K562 (cell line): ENCODE measurements around the gene COX7A2. TPM values are rescaled to one million over a fixed set of nuclear protein-coding genes. Genes with fewer than 3 reads are reported as not detected.

Experiments used
- ATAC-seq: fragments of 200-7000 bp; cut with Tn5 transposase; 3 replicates; pipeline ENCODE4 v1.9.1; 2020; ENCODE audit warnings: moderate library complexity
- BruUV-seq: library from RNA; stranded (reverse); fragments of 400-500 nt; replicated peaks from 2 replicates; lab custom pipeline; 2021; lab: Mats Ljungman, UMichigan
- CTCF ChIA-PET: fragments of 300-600 bp; formaldehyde crosslinking; extraction: SDS; loops from one replicate; lab custom pipeline; 2021; ENCODE audit warnings: low intra/inter-chr PET ratio; lab: Yijun Ruan, JAX
- POLR2A ChIA-PET: fragments of 300-600, 350-650 bp; sonication (Branson Sonifier 250); formaldehyde crosslinking; extraction: SDS; loops from one replicate; lab custom pipeline; 2021; ENCODE audit warnings: antibody characterized with exemption, inconsistent platforms; lab: Yijun Ruan, JAX
- DNase-seq, 4 experiments: peaks; one replicate each; pipeline versions ENCODE4 v3.0.0 to v3.0.0-alpha.2; 2011 to 2018; ENCODE audit warnings: low spot score in 3 of 4, mixed read lengths in 3 of 4; ENCODE audit errors: extremely low read depth in 1 of 4
- FAIRE-seq: peaks from 2 replicates; lab custom pipeline; 2011; peaks lifted over from hg19 to GRCh38; lab: Jason Lieb, UNC
- H2AFZ ChIP-seq: 2 replicates; pipeline ENCODE4 v1.6.0; 2011; ENCODE audit warnings: low read depth, low read length, control low read depth, inconsistent platforms
- H3K27ac ChIP-seq: fragments of 200-600 bp; 3 replicates; pipeline ENCODE4 v1.8.0; 2011; ENCODE audit warnings: low read depth, mild to moderate bottlenecking, control low read depth, inconsistent platforms, low read length, moderate library complexity, mixed read lengths; ENCODE audit errors: extremely low read depth
- H3K27me3 ChIP-seq, 2 experiments: fragments of 300-600 bp in 1 of 2; 2 replicates in 1 of 2; 3 replicates in 1 of 2; pipeline versions ENCODE4 v1.6.0 to v1.8.0; 2011; ENCODE audit warnings: inconsistent platforms in 2 of 2, low read length in 2 of 2, mild to moderate bottlenecking in 1 of 2, mixed read lengths in 1 of 2, moderate library complexity in 1 of 2; ENCODE audit not compliant: control insufficient read depth in 2 of 2, insufficient read depth in 2 of 2
- H3K36me3 ChIP-seq: fragments of 300-600 bp; 3 replicates; pipeline ENCODE4 v1.8.0; 2011; ENCODE audit warnings: mild to moderate bottlenecking, low read length, inconsistent platforms; ENCODE audit not compliant: control insufficient read depth, insufficient read depth
- H3K4me1 ChIP-seq, 2 experiments: fragments of 200-600 bp in 1 of 2; replicated peaks in 1 of 2; 2 replicates in 1 of 2; 3 replicates in 1 of 2; pipeline versions ENCODE4 v1.5.1 to v1.8.0; 2011; ENCODE audit warnings: inconsistent platforms in 2 of 2, low read length in 2 of 2, mild to moderate bottlenecking in 1 of 2, mixed read lengths in 1 of 2, moderate library complexity in 1 of 2; ENCODE audit not compliant: control insufficient read depth in 2 of 2, insufficient read depth in 2 of 2
- H3K4me2 ChIP-seq: 2 replicates; pipeline ENCODE4 v1.6.1; 2011; ENCODE audit warnings: low read length, control low read depth, inconsistent platforms, mixed read lengths; ENCODE audit not compliant: insufficient read depth
- H3K4me3 ChIP-seq: fragments of 200-600 bp; sonication (generic), shearing (Covaris generic); 2 replicates; pipeline ENCODE4 v1.5.1; 2016; ENCODE audit warnings: control low read depth, inconsistent platforms
- H3K79me2 ChIP-seq: fragments of 200-600 bp; 3 replicates; pipeline ENCODE4 v1.8.0; 2011; ENCODE audit warnings: low read length, inconsistent platforms; ENCODE audit not compliant: control insufficient read depth, insufficient read depth
- H3K9ac ChIP-seq, 2 experiments: 2 replicates each; pipeline versions ENCODE4 v1.6.0 to v1.6.1; 2011; ENCODE audit warnings: low read depth in 2 of 2, low read length in 2 of 2, control low read depth in 1 of 2, inconsistent platforms in 1 of 2, mild to moderate bottlenecking in 1 of 2, mixed read lengths in 1 of 2; ENCODE audit not compliant: insufficient read depth in 1 of 2
- H3K9me1 ChIP-seq: one replicate; pipeline ENCODE4 v1.6.0; 2011; ENCODE audit warnings: inconsistent platforms, mild to moderate bottlenecking, low read length, moderate library complexity; ENCODE audit not compliant: control insufficient read depth, insufficient read depth
- H3K9me3 ChIP-seq: replicated peaks from 2 replicates; pipeline ENCODE4 v1.5.1; 2011; ENCODE audit warnings: low read depth, low read length, inconsistent platforms; ENCODE audit not compliant: control insufficient read depth, insufficient read depth
- H4K20me1 ChIP-seq: replicated peaks from 2 replicates; pipeline ENCODE4 v1.6.1; 2011; ENCODE audit warnings: low read length, inconsistent platforms, mixed read lengths; ENCODE audit not compliant: control insufficient read depth, insufficient read depth
- CBX1 ChIP-seq: sonication (generic); IDR thresholded peaks from 2 replicates; pipeline ENCODE4 v1.6.1; 2016; ENCODE audit warnings: antibody characterized with exemption, low read depth, mild to moderate bottlenecking
- CCAR2 ChIP-seq: fragments of 200-400 bp; formaldehyde crosslinking; IDR thresholded peaks from 2 replicates; pipeline ENCODE4 v1.6.1; 2017; ENCODE audit warnings: mild to moderate bottlenecking, low read depth, low read length
- ETV6 ChIP-seq, 3 experiments: fragments of 150-350 bp in 1 of 3; sonication (generic) in 1 of 3; formaldehyde crosslinking in 1 of 3; IDR thresholded peaks; 2 replicates each; pipeline versions ENCODE4 v1.6.1 to v1.8.0; 2014 to 2022; ENCODE audit warnings: borderline replicate concordance in 2 of 3, low read depth in 2 of 3, antibody characterized with exemption in 1 of 3, low read length in 1 of 3, mild to moderate bottlenecking in 1 of 3, missing genetic modification reagents in 1 of 3
- GATAD2B ChIP-seq: fragments of 450-650 bp; IDR thresholded peaks from 2 replicates; pipeline ENCODE4 v1.6.1; 2017; ENCODE audit warnings: mild to moderate bottlenecking, borderline replicate concordance
- HDAC3 ChIP-seq: fragments of 450-650 bp; IDR thresholded peaks from 2 replicates; pipeline ENCODE4 v1.6.1; 2018; ENCODE audit warnings: borderline replicate concordance, mild to moderate bottlenecking, moderate library complexity; ENCODE audit not compliant: partially characterized antibody
- KHSRP ChIP-seq: fragments of 450-650 bp; IDR thresholded peaks from 2 replicates; pipeline ENCODE4 v1.6.1; 2017
- MCM3 ChIP-seq: fragments of 450-650 bp; IDR thresholded peaks from 2 replicates; pipeline ENCODE4 v1.6.1; 2016
- MEF2A ChIP-seq: IDR thresholded peaks from 2 replicates; pipeline ENCODE4 v1.6.1; 2011; ENCODE audit warnings: low read depth, mild to moderate bottlenecking, low read length, moderate library complexity; ENCODE audit not compliant: control insufficient read depth
- MIER1 ChIP-seq: fragments of 450-650 bp; IDR thresholded peaks from 2 replicates; pipeline ENCODE4 v1.6.1; 2016; ENCODE audit warnings: antibody characterized with exemption, mild to moderate bottlenecking, low read depth
- RBM34 ChIP-seq: fragments of 200-400 bp; formaldehyde crosslinking; IDR thresholded peaks from 2 replicates; pipeline ENCODE4 v1.6.1; 2018; ENCODE audit warnings: low read length, borderline replicate concordance; ENCODE audit not compliant: insufficient read depth
- ZNF707 ChIP-seq: fragments of 250-450 bp; sonication (Bioruptor Pico); conservative IDR thresholded peaks from 2 replicates; pipeline ENCODE4 v1.8.0; 2022; ENCODE audit warnings: inconsistent platforms, mild to moderate bottlenecking, moderate library complexity
- ZSCAN32 ChIP-seq: fragments of 450-650 bp; formaldehyde crosslinking; IDR thresholded peaks from 2 replicates; pipeline ENCODE4 v1.4.0; 2020; ENCODE audit warnings: mild to moderate bottlenecking, moderate library complexity
- in situ Hi-C: fragments of 300-500 bp; cut with MboI; formaldehyde crosslinking; loops from 4 replicates; pipeline ENCODE4 v1.15.0; 2018; ENCODE audit warnings: inconsistent platforms, mixed read lengths
- intact Hi-C: fragments of 100-400 bp; cut with micrococcal nuclease; formaldehyde crosslinking; loops from 2 replicates; pipeline ENCODE4 v1.14.2; 2022
- polyA plus RNA-seq, 8 experiments: library from polyadenylated mRNA; depleted of rRNA in 4 of 8; stranded (reverse) in 5 of 8; unstranded in 3 of 8; fragments of >200 nt; fragmentation: Nextera tagmentation in 2 of 8; fragmentation: Illumina TruSeq in 1 of 8; extraction: Ambion mirVana in 2 of 8; extraction: Trizol in 1 of 8; gene quantifications; 2 replicates each; pipeline versions ENCODE4 v1.2.1 to v1.2.3, GENCODE V29; 2011 to 2014; ENCODE audit warnings: inconsistent platforms in 1 of 8, missing spikeins in 1 of 8
- total RNA-seq, 7 experiments: library from RNA; depleted of rRNA in 6 of 7; stranded (reverse); fragments of >200 nt in 6 of 7; fragmentation: Illumina TruSeq in 2 of 7; extraction: Trizol in 2 of 7; gene quantifications; 2 replicates each; pipeline versions ENCODE4 v1.2.1 to v1.2.3, GENCODE V29; 2011 to 2021; ENCODE audit warnings: low replicate concordance in 1 of 7
- TF ChIP-seq, protein P1 (sequence below), 2 experiments: fragments of 450-650 bp; IDR thresholded peaks; 2 replicates each; pipeline ENCODE4 v1.6.1; 2016
- TF ChIP-seq, protein P2 (sequence below): sonication (generic); formaldehyde crosslinking; IDR thresholded peaks from 2 replicates; pipeline ENCODE4 v1.8.0; 2022; ENCODE audit warnings: mild to moderate bottlenecking, missing genetic modification reagents
- TF ChIP-seq, protein P3 (sequence below): fragments of 150-350 bp; conservative IDR thresholded peaks from 2 replicates; pipeline ENCODE4 v1.6.1; 2014; ENCODE audit warnings: low read length

COX7A2 gene
- total and polyA plus RNA-seq, 9 of the 15 experiments (the other 6 are each of a cell fraction or from before 2014, with no cell fraction given): 234 to 2,216 (median 585) TPM

DNA sequence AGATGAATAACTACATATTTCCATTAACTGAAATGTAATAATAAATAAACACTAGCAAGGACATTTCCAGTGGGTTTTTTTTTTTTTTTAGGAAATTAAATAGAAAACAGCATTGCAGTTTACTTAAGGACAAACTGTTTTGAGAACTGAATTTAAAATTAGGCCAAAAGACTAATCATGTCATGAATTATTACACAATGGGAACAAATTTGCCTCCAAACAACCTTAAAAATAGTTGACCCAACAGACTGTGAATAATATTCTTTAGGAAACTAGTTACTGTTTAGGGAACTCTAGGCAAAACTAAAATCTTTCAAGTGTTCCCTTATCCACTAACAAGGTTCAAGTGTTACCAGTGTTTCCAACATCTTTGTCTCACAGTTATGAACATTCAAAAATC lies 21.3 kb downstream of the COX7A2 start:
- TF ChIP-seq MEF2A: no peak
- TF ChIP-seq ETV6 (IDR thresholded peaks at IDR 0.05; ENCODE audit: borderline replicate concordance in 1 of 2, low read depth in 2 of 2, low read length in 1 of 2): no peak
- TF ChIP-seq ETV6 (CRISPR knock-in tag; IDR thresholded peaks at IDR 0.05; ENCODE audit: borderline replicate concordance): no peak
- TF ChIP-seq RBM34: no peak
- TF ChIP-seq, protein P1, sequence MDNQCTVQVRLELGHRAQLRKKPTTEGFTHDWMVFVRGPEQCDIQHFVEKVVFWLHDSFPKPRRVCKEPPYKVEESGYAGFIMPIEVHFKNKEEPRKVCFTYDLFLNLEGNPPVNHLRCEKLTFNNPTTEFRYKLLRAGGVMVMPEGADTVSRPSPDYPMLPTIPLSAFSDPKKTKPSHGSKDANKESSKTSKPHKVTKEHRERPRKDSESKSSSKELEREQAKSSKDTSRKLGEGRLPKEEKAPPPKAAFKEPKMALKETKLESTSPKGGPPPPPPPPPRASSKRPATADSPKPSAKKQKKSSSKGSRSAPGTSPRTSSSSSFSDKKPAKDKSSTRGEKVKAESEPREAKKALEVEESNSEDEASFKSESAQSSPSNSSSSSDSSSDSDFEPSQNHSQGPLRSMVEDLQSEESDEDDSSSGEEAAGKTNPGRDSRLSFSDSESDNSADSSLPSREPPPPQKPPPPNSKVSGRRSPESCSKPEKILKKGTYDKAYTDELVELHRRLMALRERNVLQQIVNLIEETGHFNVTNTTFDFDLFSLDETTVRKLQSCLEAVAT (IDR thresholded peaks at IDR 0.05): no peak
- no peak for TF ChIP-seq GATAD2B
- no peak for TF ChIP-seq ZSCAN32
- no peak for TF ChIP-seq ZNF707 (CRISPR knock-in tag)
- TF ChIP-seq, protein P2, sequence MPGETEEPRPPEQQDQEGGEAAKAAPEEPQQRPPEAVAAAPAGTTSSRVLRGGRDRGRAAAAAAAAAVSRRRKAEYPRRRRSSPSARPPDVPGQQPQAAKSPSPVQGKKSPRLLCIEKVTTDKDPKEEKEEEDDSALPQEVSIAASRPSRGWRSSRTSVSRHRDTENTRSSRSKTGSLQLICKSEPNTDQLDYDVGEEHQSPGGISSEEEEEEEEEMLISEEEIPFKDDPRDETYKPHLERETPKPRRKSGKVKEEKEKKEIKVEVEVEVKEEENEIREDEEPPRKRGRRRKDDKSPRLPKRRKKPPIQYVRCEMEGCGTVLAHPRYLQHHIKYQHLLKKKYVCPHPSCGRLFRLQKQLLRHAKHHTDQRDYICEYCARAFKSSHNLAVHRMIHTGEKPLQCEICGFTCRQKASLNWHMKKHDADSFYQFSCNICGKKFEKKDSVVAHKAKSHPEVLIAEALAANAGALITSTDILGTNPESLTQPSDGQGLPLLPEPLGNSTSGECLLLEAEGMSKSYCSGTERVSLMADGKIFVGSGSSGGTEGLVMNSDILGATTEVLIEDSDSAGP (CRISPR knock-in tag): no peak
- TF ChIP-seq, protein P3, sequence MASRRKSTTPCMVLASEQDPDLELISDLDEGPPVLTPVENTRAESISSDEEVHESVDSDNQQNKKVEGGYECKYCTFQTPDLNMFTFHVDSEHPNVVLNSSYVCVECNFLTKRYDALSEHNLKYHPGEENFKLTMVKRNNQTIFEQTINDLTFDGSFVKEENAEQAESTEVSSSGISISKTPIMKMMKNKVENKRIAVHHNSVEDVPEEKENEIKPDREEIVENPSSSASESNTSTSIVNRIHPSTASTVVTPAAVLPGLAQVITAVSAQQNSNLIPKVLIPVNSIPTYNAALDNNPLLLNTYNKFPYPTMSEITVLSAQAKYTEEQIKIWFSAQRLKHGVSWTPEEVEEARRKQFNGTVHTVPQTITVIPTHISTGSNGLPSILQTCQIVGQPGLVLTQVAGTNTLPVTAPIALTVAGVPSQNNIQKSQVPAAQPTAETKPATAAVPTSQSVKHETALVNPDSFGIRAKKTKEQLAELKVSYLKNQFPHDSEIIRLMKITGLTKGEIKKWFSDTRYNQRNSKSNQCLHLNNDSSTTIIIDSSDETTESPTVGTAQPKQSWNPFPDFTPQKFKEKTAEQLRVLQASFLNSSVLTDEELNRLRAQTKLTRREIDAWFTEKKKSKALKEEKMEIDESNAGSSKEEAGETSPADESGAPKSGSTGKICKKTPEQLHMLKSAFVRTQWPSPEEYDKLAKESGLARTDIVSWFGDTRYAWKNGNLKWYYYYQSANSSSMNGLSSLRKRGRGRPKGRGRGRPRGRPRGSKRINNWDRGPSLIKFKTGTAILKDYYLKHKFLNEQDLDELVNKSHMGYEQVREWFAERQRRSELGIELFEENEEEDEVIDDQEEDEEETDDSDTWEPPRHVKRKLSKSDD: no peak
- TF ChIP-seq MIER1: no peak
- no peak for TF ChIP-seq CBX1
- TF ChIP-seq HDAC3: no peak
- TF ChIP-seq KHSRP: no peak
- TF ChIP-seq MCM3: no peak
- TF ChIP-seq CCAR2: no peak
- H3K4me3 ChIP-seq: no peak overlapping the region
- intact Hi-C loops (no loop called here), in situ Hi-C loops (no loop called here)
- H3K79me2 ChIP-seq: no peaks in the 10 kb centered on the region
- CTCF ChIA-PET: no interaction called here
- H4K20me1 ChIP-seq: no peaks in the 10 kb centered on the region
- H3K4me1 ChIP-seq: no peaks in the 10 kb centered on the region
- H3K36me3 ChIP-seq: no peaks in the 10 kb centered on the region
- no peak for FAIRE-seq
- POLR2A ChIA-PET: interaction anchor here (1.0 kb wide), 1 partner anchor 13 kb away, joined by 3 read pairs; no protein-coding TSS in a partner anchor
- DNase-seq: no peak
- no peak overlapping the region for H2AFZ ChIP-seq
- no peak overlapping the region for H3K9ac ChIP-seq
- ATAC-seq: no peak
- no peak overlapping the region for H3K27ac ChIP-seq
- H3K9me1 ChIP-seq: no peaks in the 10 kb centered on the region
- no peak overlapping the region for H3K4me2 ChIP-seq
- H3K9me3 ChIP-seq: no peaks in the 10 kb centered on the region
- no peaks in the 10 kb centered on the region for H3K27me3 ChIP-seq
- BruUV-seq: no TSS peak
